RPMI8226 (cell line): ENCODE measurements around the gene CTNNA2.

Source experiments
- DNase-seq: peaks from one replicate; pipeline ENCODE4 v3.0.0-alpha.2; 2015

CTNNA2 gene

GRCh38 chr2:80527119-80527518 lies 1014.3 kb downstream of the CTNNA2 start:
- no peak for DNase-seq

GRCh38 chr2:80529466-80530165 lies 1016.8 kb downstream of the CTNNA2 start:
- no peak for DNase-seq

GRCh38 chr2:80530442-80531064 lies 1017.7 kb downstream of the CTNNA2 start:
- no peak for DNase-seq

- DNase-seq, result no peak
Observed at GRCh38 chr2:80531319-80531718, 1018.5 kb downstream of the CTNNA2 start.

- no peak for DNase-seq
Observed at GRCh38 chr2:80545420-80546210, 1032.8 kb downstream of the CTNNA2 start.

- DNase-seq, result no peak
Observed at GRCh38 chr2:80546766-80547165, 1033.9 kb downstream of the CTNNA2 start.

GRCh38 chr2:80547344-80547743 lies 1034.5 kb downstream of the CTNNA2 start:
- DNase-seq, result no peak

- no peak for DNase-seq
Observed at GRCh38 chr2:80548469-80548868, 1035.6 kb downstream of the CTNNA2 start.

GRCh38 chr2:80549901-80550300 lies 1037.0 kb downstream of the CTNNA2 start:
- no peak for DNase-seq

- no peak for DNase-seq
Observed at GRCh38 chr2:80560326-80560725, 1047.5 kb downstream of the CTNNA2 start.

- no peak for DNase-seq
Observed at GRCh38 chr2:80568011-80568410, 1055.2 kb downstream of the CTNNA2 start.

GRCh38 chr2:80573167-80573566 lies 1060.3 kb downstream of the CTNNA2 start:
- no peak for DNase-seq

GRCh38 chr2:80573950-80574349 lies 1061.1 kb downstream of the CTNNA2 start:
- no peak for DNase-seq

- DNase-seq, result no peak
Observed at GRCh38 chr2:80579756-80580155, 1066.9 kb downstream of the CTNNA2 start.

GRCh38 chr2:80591233-80591632 lies 1078.4 kb downstream of the CTNNA2 start:
- DNase-seq, result no peak

GRCh38 chr2:80592106-80592505 lies 1079.3 kb downstream of the CTNNA2 start:
- DNase-seq, result no peak

GRCh38 chr2:80610108-80610507 lies 1097.3 kb downstream of the CTNNA2 start:
- DNase-seq, result no peak

GRCh38 chr2:80621656-80622055 lies 1108.8 kb downstream of the CTNNA2 start:
- DNase-seq, result no peak

- DNase-seq, result no peak
Observed at GRCh38 chr2:80624062-80624461, 1111.2 kb downstream of the CTNNA2 start.

GRCh38 chr2:80634590-80634989 lies 1121.7 kb downstream of the CTNNA2 start:
- DNase-seq, result no peak

GRCh38 chr2:80638783-80639182 lies 1125.9 kb downstream of the CTNNA2 start:
- no peak for DNase-seq

GRCh38 chr2:80642465-80642864 lies 1129.6 kb downstream of the CTNNA2 start:
- DNase-seq, result no peak

- DNase-seq, result no peak
Observed at GRCh38 chr2:80643598-80643997, 1130.7 kb downstream of the CTNNA2 start.

- no peak for DNase-seq
Observed at GRCh38 chr2:80651435-80651834, 1138.6 kb downstream of the CTNNA2 start.
